Uterus (tissue), 4 donors: Measurements from ENCODE around the gene TTC24. TPM values are rescaled to one million over a fixed set of nuclear protein-coding genes. Genes with fewer than 3 reads are reported as not detected.
"Not testable (repeated sequence)": the region's sequence is repeated elsewhere in the genome, so short reads cannot be mapped to it uniquely, and the experiment has no call there.

Experiments
- DNase-seq, 2 donors: peaks; one replicate each; pipeline ENCODE4 v3.0.0-alpha.2; 2019 to 2020
- H3K27ac ChIP-seq, 2 donors: fragments of 200-600 bp; sonication (generic); 1 replicate in 1 of 2; 2 replicates in 1 of 2; pipeline ENCODE4 v1.5.1; 2016 to 2018
- H3K27me3 ChIP-seq, 2 donors: fragments of 200-600 bp; sonication (generic); one replicate each; pipeline ENCODE4 v1.5.1; 2018 to 2019; ENCODE audit warnings: control low read depth in 1 of 2
- H3K36me3 ChIP-seq, 2 donors: fragments of 200-600 bp; sonication (generic); one replicate each; pipeline ENCODE4 v1.5.1; 2019; ENCODE audit warnings: control low read depth in 1 of 2
- H3K4me1 ChIP-seq, 2 donors: fragments of 200-600 bp; sonication (generic); one replicate each; pipeline ENCODE4 v1.5.1; 2018 to 2019; ENCODE audit warnings: control low read depth in 1 of 2
- H3K4me3 ChIP-seq, 2 donors: fragments of 200-600 bp; sonication (generic); 1 replicate in 1 of 2; 2 replicates in 1 of 2; pipeline ENCODE4 v1.5.1; 2018 to 2019; ENCODE audit warnings: mild to moderate bottlenecking in 1 of 2
- H3K9me3 ChIP-seq, 2 donors: fragments of 200-600 bp; sonication (generic); one replicate each; pipeline ENCODE4 v1.5.1; 2019; ENCODE audit warnings: control low read depth in 1 of 2
- CTCF ChIP-seq, 4 experiments: fragments of 200-600 bp in 2 of 4; fragments of 450-650 bp in 2 of 4; sonication (generic) in 2 of 4; IDR thresholded peaks; one replicate each; pipeline ENCODE4 v1.5.1; 2016 to 2019; ENCODE audit warnings: antibody characterized with exemption in 4 of 4, mild to moderate bottlenecking in 2 of 4, moderate library complexity in 1 of 4
- POLR2A ChIP-seq, 2 donors: fragments of 450-650 bp; IDR thresholded peaks; one replicate each; pipeline ENCODE4 v1.6.1; 2016; ENCODE audit warnings: antibody characterized with exemption in 2 of 2, mild to moderate bottlenecking in 1 of 2, moderate library complexity in 1 of 2
- intact Hi-C: fragments of 100-400 bp; cut with DNase I; formaldehyde crosslinking; loops from one replicate; pipeline ENCODE4 v1.15.1; 2023; ENCODE audit warnings: low total_unique reads
- total RNA-seq, 4 donors: library from RNA; depleted of rRNA in 3 of 4; stranded (reverse); fragments of >200 nt in 3 of 4; gene quantifications; one replicate each; pipeline versions ENCODE4 v1.1.0 to v1.2.4, GENCODE V29; 2014 to 2023
- donor health status: DM: yes; HTN: yes; CAD: no.

TTC24 gene
- total RNA-seq, 4 donors from 2014 or later: not detected

GRCh38 chr1:156549831-156550230 is 29.7 kb upstream of the TTC24 start:
- no peak overlapping the region for H3K4me3 ChIP-seq

GRCh38 chr1:156550346-156550745 is 29.2 kb upstream of the TTC24 start:
- Histone ChIP-seq H3K9me3 (no peaks in the 10 kb centered on the region), H3K4me3 (no peak overlapping the region), H3K27me3 (no peaks in the 10 kb centered on the region), H3K36me3 (no peaks in the 10 kb centered on the region), H3K27ac (no peak overlapping the region), H3K4me1 (no peaks in the 10 kb centered on the region)
- intact Hi-C loops: no loop called here
- no peak for DNase-seq
- TF ChIP-seq POLR2A (IDR thresholded peaks at IDR 0.05) (no peak), CTCF (IDR thresholded peaks at IDR 0.05) (no peak)

More at GRCh38 chr1:156549831-156550230, 29.7 kb upstream of the TTC24 start:
- H3K4me1 ChIP-seq: no peaks in the 10 kb centered on the region
- intact Hi-C loops: no loop called here
- H3K27ac ChIP-seq: no peak overlapping the region
- H3K27me3 ChIP-seq: no peaks in the 10 kb centered on the region
- no peak for TF ChIP-seq POLR2A (IDR thresholded peaks at IDR 0.05)
- no peak for TF ChIP-seq CTCF (IDR thresholded peaks at IDR 0.05)
- H3K9me3 ChIP-seq: no peaks in the 10 kb centered on the region
- DNase-seq: no peak
- no peaks in the 10 kb centered on the region for H3K36me3 ChIP-seq

- Histone ChIP-seq H3K27ac (no peak overlapping the region), H3K27me3 (no peaks in the 10 kb centered on the region), H3K4me1 (no peaks in the 10 kb centered on the region), H3K9me3 (no peaks in the 10 kb centered on the region), H3K4me3 (no peak overlapping the region), H3K36me3 (no peaks in the 10 kb centered on the region)
- TF ChIP-seq CTCF (IDR thresholded peaks at IDR 0.05): no peak
- no peak for TF ChIP-seq POLR2A (IDR thresholded peaks at IDR 0.05)
- no peak for DNase-seq
- intact Hi-C loops: no loop called here
Observed at GRCh38 chr1:156551066-156551643, 28.4 kb upstream of the TTC24 start.

- H3K4me3 ChIP-seq: no peak overlapping the region
- H3K36me3 ChIP-seq: no peaks in the 10 kb centered on the region
- DNase-seq: no peak
- no peak for TF ChIP-seq POLR2A (IDR thresholded peaks at IDR 0.05)
- TF ChIP-seq CTCF (IDR thresholded peaks at IDR 0.05): no peak
- H3K4me1 ChIP-seq: no peaks in the 10 kb centered on the region
- intact Hi-C loops: no loop called here
- H3K27ac ChIP-seq: no peak overlapping the region
- no peaks in the 10 kb centered on the region for H3K9me3 ChIP-seq
- H3K27me3 ChIP-seq: no peaks in the 10 kb centered on the region
Observed at GRCh38 chr1:156551869-156552268, 27.7 kb upstream of the TTC24 start.

GRCh38 chr1:156552518-156552917 is 27.0 kb upstream of the TTC24 start:
- intact Hi-C loops: no loop called here
- H3K27ac ChIP-seq: no peak overlapping the region
- no peaks in the 10 kb centered on the region for H3K36me3 ChIP-seq
- TF ChIP-seq CTCF (IDR thresholded peaks at IDR 0.05) (no peak), POLR2A (IDR thresholded peaks at IDR 0.05) (no peak)
- no peaks in the 10 kb centered on the region for H3K27me3 ChIP-seq
- no peaks in the 10 kb centered on the region for H3K4me1 ChIP-seq
- no peak for DNase-seq
- H3K9me3 ChIP-seq: no peaks in the 10 kb centered on the region
- H3K4me3 ChIP-seq: no peak overlapping the region

GRCh38 chr1:156552937-156553336 is 26.6 kb upstream of the TTC24 start:
- H3K4me3 ChIP-seq, H3K9me3 ChIP-seq, H3K36me3 ChIP-seq, H3K27ac ChIP-seq, intact Hi-C loops, DNase-seq, H3K4me1 ChIP-seq, H3K27me3 ChIP-seq: not testable (repeated sequence)
